Heart right ventricle (tissue), 16 donors: ENCODE results near the gene ARIH2. TPM values are rescaled to one million over a fixed set of nuclear protein-coding genes. Genes with fewer than 3 reads are reported as not detected.

ENCODE experiments used
- ATAC-seq, 8 donors: fragments of 200-7000 bp; cut with Tn5 transposase; one replicate each; pipeline ENCODE4 v1.9.1; 2020; ENCODE audit warnings: mild to moderate bottlenecking in 8 of 8, moderate library complexity in 8 of 8, moderate number of reproducible peaks in 1 of 8
- DNase-seq, 2 donors: peaks; one replicate each; pipeline ENCODE4 v3.0.0-alpha.2; 2020
- H3K27ac ChIP-seq, 10 donors: fragments of 200-600 bp; sonication (generic) in 2 of 10; one replicate each; pipeline versions ENCODE4 v1.5.0 to v1.8.0; 2020 to 2022; ENCODE audit warnings: mild to moderate bottlenecking in 3 of 10
- H3K27me3 ChIP-seq, 7 donors: fragments of 200-600 bp; one replicate each; pipeline ENCODE4 v1.8.0; 2021 to 2022; ENCODE audit warnings: mild to moderate bottlenecking in 2 of 7
- H3K36me3 ChIP-seq, 9 donors: fragments of 200-600 bp; sonication (generic) in 1 of 9; one replicate each; pipeline versions ENCODE4 v1.5.0 to v1.8.0; 2020 to 2022; ENCODE audit warnings: mild to moderate bottlenecking in 2 of 9
- H3K4me1 ChIP-seq, 9 donors: fragments of 200-600 bp; sonication (generic) in 1 of 9; one replicate each; pipeline versions ENCODE4 v1.5.0 to v1.8.0; 2020 to 2022; ENCODE audit warnings: mild to moderate bottlenecking in 4 of 9
- H3K4me3 ChIP-seq, 10 donors: fragments of 200-600 bp; sonication (generic) in 2 of 10; one replicate each; pipeline versions ENCODE4 v1.5.0 to v1.8.0; 2020 to 2022; ENCODE audit warnings: mild to moderate bottlenecking in 7 of 10, moderate library complexity in 2 of 10
- H3K9me3 ChIP-seq, 11 donors: fragments of 200-600 bp in 10 of 11; sonication (generic) in 2 of 11; one replicate each; pipeline versions ENCODE4 v1.5.0 to v1.8.0; 2013 to 2022; ENCODE audit warnings: mild to moderate bottlenecking in 2 of 11, control low read depth in 1 of 11, moderate library complexity in 1 of 11
- CTCF ChIP-seq, 9 donors: fragments of 200-600 bp; sonication (generic) in 2 of 9; IDR thresholded peaks; one replicate each; pipeline versions ENCODE4 v1.5.0 to v1.8.0; 2021 to 2022; ENCODE audit warnings: antibody characterized with exemption in 9 of 9, mild to moderate bottlenecking in 5 of 9, moderate library complexity in 1 of 9
- WGBS, 2 donors: extraction: QIAGEN DNeasy Blood & Tissue Kit; methylation state at CpG; one replicate each; pipeline ENCODE4 v1.1.7; 2013; ENCODE audit warnings: inconsistent platforms in 1 of 2; 5-methylcytosine and 5-hydroxymethylcytosine counted together
- intact Hi-C, 10 donors: fragments of 100-400 bp; cut with DNase I; formaldehyde crosslinking; loops; one replicate each; pipeline versions ENCODE4 v1.11.1 to v1.14.2; 2022
- polyA plus RNA-seq, 2 donors: library from polyadenylated mRNA; stranded (reverse); fragments of 200-250 nt; gene quantifications; one replicate each; pipeline ENCODE4 v1.2.3, GENCODE V29; 2013
- total RNA-seq, 10 donors: library from RNA; stranded (reverse); fragmentation: NEBNext Ultra II Directional in 3 of 10; extraction: Animal tissue kit (Norgen Biotek cat#: 25700) in 3 of 10; gene quantifications; one replicate each; pipeline versions ENCODE4 v1.2.1 to v1.2.4, GENCODE V29; 2021 to 2023
- donor health status: Arrhythmogenic right ventricular cardiomyopathy.
- donor health status: ischemic (EF 13 %, LVEDD 7.1; RV severe dilation, severe dysfunction).
- donor health status: healthy with polysubstance abuse.
- donor health status: DM: no; HTN: yes; CAD: no.
- donor health status: DM: no; HTN: no; CAD: no.
- donor health status: ischemic (EF 25% LVEDD 6.9; RV normal size, moderate dysfunction).
- donor health status: ischemic (EF 25% LVEDD 5.7; RV mildly dilated, moderate dysfunction).
- donor health status: healthy.
- donor health status: DM: yes; HTN: yes; CAD: no.
- donor health status: Ischemic cardiomyopathy.
- donor health status: ischemic (EF 35%, LVEDD 5.7; RV mildly dilated, moderate dysfunction).
- donor health status: nonischemic (EF 11% LVEDD 7.7; RV severe dilation, severe dysfunction).
- donor health status: DM: yes; HTN: yes; CAD: no.
- donor health status: PGD.
- donor health status: ischemic (EF 29% LVEDD 5.4; RV normal size, mild dysfunction).
- donor health status: nonischemic (EF 23%, LVEDD 6.1; RV moderate dilation, normal function).

ARIH2 gene
- total and polyA plus RNA-seq, 12 donors, result 41.9 to 177 (median 138) TPM

- Histone ChIP-seq H3K4me3 (peak overlapping the region; percentile 60 to 98 (median 90)), H3K27ac (peak overlapping the region; percentile 94 to 100 (median 97)), H3K27me3 (no peaks in the 10 kb centered on the region), H3K9me3 (no peaks in the 10 kb centered on the region), H3K4me1 (peaks cover 4 to 48% (median 30%) of the 10 kb centered on the region in 9 donors), H3K36me3 (peaks cover 0 to 32% (median 14%) of the 10 kb centered on the region in 9 donors)
- intact Hi-C loops, result loop anchor here in 3 of 10 donors (2.0 kb wide), 2 partner anchors 21 to 73 kb away; partner anchors contain the start of genes SLC25A20 (in 2 of the 3) and PRKAR2A (in 1 of the 3)
- peak; percentile 27 to 61 (median 45) for ATAC-seq
- no peak for TF ChIP-seq CTCF (IDR thresholded peaks at IDR 0.05)
- 0 to 1% methylated on average over 52 to 54 of the region's 54 CpGs for WGBS, 2 donors
- DNase-seq, result peak in 1 of 2 donors; percentile 25
Measured at GRCh38 chr3:48919215-48920138, 835 bp downstream of the ARIH2 start.

- Histone ChIP-seq H3K9me3 (no peaks in the 10 kb centered on the region), H3K27ac (peak overlapping the region; percentile 39 to 88 (median 73)), H3K27me3 (no peaks in the 10 kb centered on the region), H3K4me3 (peak overlapping the region in 6 of 10 donors; percentile 23 to 46 (median 29)), H3K4me1 (peaks cover 3 to 73% (median 59%) of the 10 kb centered on the region in 9 donors), H3K36me3 (peaks cover 0 to 94% (median 19%) of the 10 kb centered on the region in 9 donors)
- DNase-seq, result no peak
- WGBS, 2 donors, result 77 to 85% methylated on average over 11 of the region's 11 CpGs
- peak; percentile 51 to 80 (median 67) for ATAC-seq
- TF ChIP-seq CTCF (IDR thresholded peaks at IDR 0.05), result no peak
- intact Hi-C loops, result no loop called here
Measured at GRCh38 chr3:48926425-48927392, 8.1 kb downstream of the ARIH2 start.

- Histone ChIP-seq H3K9me3 (no peaks in the 10 kb centered on the region), H3K4me3 (peak overlapping the region in 8 of 10 donors; percentile 4 to 46 (median 27)), H3K4me1 (peaks cover 3 to 75% (median 64%) of the 10 kb centered on the region in 9 donors), H3K27ac (peak overlapping the region in 9 of 10 donors; percentile 40 to 88 (median 73)), H3K27me3 (no peaks in the 10 kb centered on the region), H3K36me3 (peaks cover 0 to 85% (median 19%) of the 10 kb centered on the region in 9 donors)
- ATAC-seq (no peak), DNase-seq (no peak)
- 34 to 41% methylated on average over 2 of the region's 2 CpGs for WGBS, 2 donors
- intact Hi-C loops, result no loop called here
- no peak for TF ChIP-seq CTCF (IDR thresholded peaks at IDR 0.05)
Measured at GRCh38 chr3:48927928-48928327, 9.3 kb downstream of the ARIH2 start.
